Skeletal muscle tissue (tissue), 4 donors: ENCODE results near the gene TNFRSF25. TPM values are rescaled to one million over a fixed set of nuclear protein-coding genes. Genes with fewer than 3 reads are reported as not detected.

ENCODE experiments used
- H3K27ac ChIP-seq: one replicate; pipeline ENCODE4 v1.7.0; 2013; ENCODE audit warnings: mild to moderate bottlenecking, low read depth, low read length, inconsistent platforms
- H3K27me3 ChIP-seq, 3 donors: one replicate each; pipeline ENCODE4 v1.7.0; 2013; ENCODE audit warnings: low read length in 3 of 3; ENCODE audit not compliant: control insufficient read depth in 3 of 3, insufficient read depth in 3 of 3
- H3K36me3 ChIP-seq, 3 donors: one replicate each; pipeline ENCODE4 v1.7.0; 2013; ENCODE audit warnings: low read length in 3 of 3; ENCODE audit not compliant: control insufficient read depth in 3 of 3, insufficient read depth in 3 of 3
- H3K4me1 ChIP-seq, 3 donors: one replicate each; pipeline ENCODE4 v1.7.0; 2013; ENCODE audit warnings: low read length in 3 of 3, mild to moderate bottlenecking in 3 of 3; ENCODE audit not compliant: control insufficient read depth in 3 of 3, insufficient read depth in 3 of 3
- H3K4me3 ChIP-seq, 3 donors: one replicate each; pipeline ENCODE4 v1.7.0; 2013; ENCODE audit warnings: low read length in 3 of 3
- H3K9ac ChIP-seq, 3 donors: one replicate each; pipeline ENCODE4 v1.7.0; 2013; ENCODE audit warnings: low read length in 3 of 3, mild to moderate bottlenecking in 3 of 3, moderate library complexity in 2 of 3, low read depth in 1 of 3
- H3K9me3 ChIP-seq, 3 donors: one replicate each; pipeline ENCODE4 v1.7.0; 2013; ENCODE audit warnings: low read length in 3 of 3; ENCODE audit not compliant: control insufficient read depth in 3 of 3
- total RNA-seq: library from RNA; depleted of rRNA; stranded (reverse); fragments of >200 nt; gene quantifications from one replicate; pipeline ENCODE4 v1.2.3, GENCODE V29; 2014
- donor health status: Osteomylitis.

Gene TNFRSF25, protein sequence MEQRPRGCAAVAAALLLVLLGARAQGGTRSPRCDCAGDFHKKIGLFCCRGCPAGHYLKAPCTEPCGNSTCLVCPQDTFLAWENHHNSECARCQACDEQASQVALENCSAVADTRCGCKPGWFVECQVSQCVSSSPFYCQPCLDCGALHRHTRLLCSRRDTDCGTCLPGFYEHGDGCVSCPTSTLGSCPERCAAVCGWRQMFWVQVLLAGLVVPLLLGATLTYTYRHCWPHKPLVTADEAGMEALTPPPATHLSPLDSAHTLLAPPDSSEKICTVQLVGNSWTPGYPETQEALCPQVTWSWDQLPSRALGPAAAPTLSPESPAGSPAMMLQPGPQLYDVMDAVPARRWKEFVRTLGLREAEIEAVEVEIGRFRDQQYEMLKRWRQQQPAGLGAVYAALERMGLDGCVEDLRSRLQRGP
- 3.7 TPM for total RNA-seq

DNA sequence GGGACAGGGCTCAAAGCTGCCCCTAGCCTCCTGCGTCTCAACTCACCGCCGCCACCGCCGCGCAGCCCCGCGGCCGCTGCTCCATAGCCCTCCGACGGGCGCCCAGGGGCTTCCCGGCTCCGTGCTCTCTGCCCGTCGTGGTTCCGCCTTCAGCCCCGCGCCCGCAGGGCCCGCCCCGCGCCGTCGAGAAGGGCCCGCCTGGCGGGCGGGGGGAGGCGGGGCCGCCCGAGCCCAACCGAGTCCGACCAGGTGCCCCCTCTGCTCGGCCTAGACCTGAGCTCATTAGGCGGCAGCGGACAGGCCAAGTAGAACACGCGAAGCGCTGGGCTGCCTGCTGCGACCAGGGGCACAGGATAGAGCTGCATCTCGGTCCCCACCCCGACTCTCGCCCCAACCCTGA is at the start of gene TNFRSF25:
Gene TNFRSF25 (minus strand): TSS at position 151 of the 400 bp plus-strand sequence. CDS start 66 bp downstream, at position 85.
- Histone ChIP-seq H3K9ac (no peak within 1 kb of the TSS), H3K4me1 (no peaks in the 10 kb centered on the region), H3K27ac (no peak within 1 kb of the TSS), H3K4me3 (no peak within 1 kb of the TSS), H3K9me3 (no peaks in the 10 kb centered on the region), H3K27me3 (peaks cover 15 to 26% (median 20%) of the 10 kb centered on the region in 3 donors), H3K36me3 (no peaks in the 10 kb centered on the region)

DNA sequence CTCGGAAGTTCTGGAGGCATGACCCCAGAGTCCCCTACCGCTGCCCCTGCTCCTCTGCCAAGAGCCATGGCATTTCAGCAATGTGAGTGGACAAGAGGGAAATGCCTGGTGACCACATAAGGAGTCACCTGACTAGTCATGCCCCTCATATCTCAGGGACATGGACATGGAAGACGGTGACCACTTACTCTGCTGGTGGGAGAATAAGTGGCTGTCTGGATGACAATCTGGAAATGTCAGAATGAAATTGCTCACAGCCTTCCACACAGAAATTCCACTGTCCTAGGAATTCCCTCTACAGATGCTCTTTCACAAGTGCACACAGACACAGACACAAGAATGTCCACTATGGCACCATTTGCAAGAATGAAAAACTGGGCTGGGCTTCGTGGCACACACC is 49.8 kb upstream of the TNFRSF25 start:
- H3K9ac ChIP-seq = no peak overlapping the region
- H3K27me3 ChIP-seq = no peaks in the 10 kb centered on the region
- no peaks in the 10 kb centered on the region for H3K36me3 ChIP-seq
- H3K27ac ChIP-seq = no peak overlapping the region
- no peaks in the 10 kb centered on the region for H3K9me3 ChIP-seq
- H3K4me3 ChIP-seq = no peak overlapping the region
- peaks cover 15 to 22% (median 19%) of the 10 kb centered on the region in 3 donors for H3K4me1 ChIP-seq

DNA sequence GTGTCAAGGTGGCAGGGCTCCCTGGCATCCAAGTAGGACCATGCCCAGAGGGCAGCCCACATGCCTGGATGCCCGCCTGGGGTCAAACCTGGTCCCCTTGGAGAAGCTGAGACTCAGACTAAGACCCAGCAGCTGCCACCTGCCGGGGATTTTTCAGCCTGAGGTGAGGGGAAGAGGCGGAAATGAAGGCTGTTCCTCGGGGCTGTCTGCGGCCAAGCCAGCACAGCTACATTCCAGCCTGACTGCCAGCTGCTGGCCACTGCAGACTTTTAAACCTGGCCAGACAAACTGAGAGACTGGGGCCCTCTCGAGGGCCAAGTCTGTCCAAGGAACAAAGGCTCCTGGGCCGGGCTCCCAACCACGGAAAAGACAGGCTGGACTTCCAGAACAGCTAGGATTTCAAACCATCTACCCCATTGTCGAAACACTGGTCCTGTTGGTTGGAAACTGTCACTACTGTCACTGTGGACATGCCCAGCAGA is 47.4 kb upstream of the TNFRSF25 start:
- Histone ChIP-seq H3K9ac (peak overlapping the region in 1 of 3 donors; percentile 16), H3K4me3 (no peak overlapping the region), H3K27ac (no peak overlapping the region), H3K36me3 (no peaks in the 10 kb centered on the region), H3K4me1 (peaks cover 6 to 18% (median 7%) of the 10 kb centered on the region in 3 donors), H3K9me3 (no peaks in the 10 kb centered on the region), H3K27me3 (peaks cover 0 to 5% (median 4%) of the 10 kb centered on the region in 3 donors)

DNA sequence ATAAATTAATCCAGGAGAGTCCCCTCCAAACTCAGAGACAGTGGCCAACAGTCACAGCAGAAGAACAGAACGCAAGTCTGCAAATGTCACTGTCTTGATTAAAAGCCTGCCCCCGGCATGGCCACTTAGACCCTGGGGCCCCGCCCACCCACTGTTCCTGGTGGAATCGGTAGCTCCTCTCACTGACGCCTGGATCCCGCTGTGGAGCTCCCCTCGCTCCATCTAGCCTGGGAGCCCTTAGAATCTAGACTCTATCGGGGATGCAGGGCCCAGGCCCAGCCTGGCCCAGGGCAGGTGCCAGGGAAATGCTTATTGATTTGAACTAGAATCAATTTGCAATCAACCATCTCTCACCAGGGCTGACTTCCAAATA is 46.9 kb upstream of the TNFRSF25 start:
- H3K4me3 ChIP-seq = no peak overlapping the region
- H3K27me3 ChIP-seq = peaks cover 0 to 5% (median 4%) of the 10 kb centered on the region in 3 donors
- H3K36me3 ChIP-seq = no peaks in the 10 kb centered on the region
- H3K27ac ChIP-seq = no peak overlapping the region
- H3K9ac ChIP-seq = peak overlapping the region in 1 of 3 donors; percentile 16
- peaks cover 9 to 20% (median 11%) of the 10 kb centered on the region in 3 donors for H3K4me1 ChIP-seq
- no peaks in the 10 kb centered on the region for H3K9me3 ChIP-seq

DNA sequence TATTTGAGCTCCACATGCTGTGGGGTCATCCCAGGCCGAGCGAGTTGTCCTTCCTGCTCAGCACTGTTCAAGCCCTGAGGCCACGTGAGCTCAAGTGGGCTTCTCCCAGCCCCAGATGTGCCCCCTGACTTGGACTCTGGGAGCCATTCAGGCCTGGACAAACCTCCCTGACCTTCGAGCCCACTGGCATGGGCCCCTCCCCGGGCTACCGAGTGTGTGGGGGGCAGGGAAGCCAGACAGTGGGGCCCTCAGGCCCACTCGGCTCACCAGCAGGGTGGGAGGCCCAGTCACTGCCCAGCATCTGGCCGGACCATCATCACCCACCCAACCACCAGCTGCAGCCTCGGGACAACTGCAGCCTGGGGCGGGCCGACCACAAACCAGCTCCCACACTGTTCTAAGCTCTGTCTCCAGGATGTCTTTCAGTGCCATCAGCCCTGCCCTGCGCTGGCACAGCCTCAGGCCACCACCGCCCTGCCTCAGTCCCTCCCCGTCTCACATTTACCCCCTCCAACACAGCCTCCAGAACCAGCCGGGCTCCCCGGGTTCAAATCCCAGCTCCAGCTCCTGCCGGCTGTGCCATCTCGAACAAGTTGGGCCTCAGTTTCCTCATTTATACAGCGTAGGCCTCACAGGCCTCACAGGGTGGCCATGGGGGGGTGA is 46.4 kb upstream of the TNFRSF25 start:
- Histone ChIP-seq H3K27ac (no peak overlapping the region), H3K4me1 (peaks cover 14 to 20% (median 14%) of the 10 kb centered on the region in 3 donors)

DNA sequence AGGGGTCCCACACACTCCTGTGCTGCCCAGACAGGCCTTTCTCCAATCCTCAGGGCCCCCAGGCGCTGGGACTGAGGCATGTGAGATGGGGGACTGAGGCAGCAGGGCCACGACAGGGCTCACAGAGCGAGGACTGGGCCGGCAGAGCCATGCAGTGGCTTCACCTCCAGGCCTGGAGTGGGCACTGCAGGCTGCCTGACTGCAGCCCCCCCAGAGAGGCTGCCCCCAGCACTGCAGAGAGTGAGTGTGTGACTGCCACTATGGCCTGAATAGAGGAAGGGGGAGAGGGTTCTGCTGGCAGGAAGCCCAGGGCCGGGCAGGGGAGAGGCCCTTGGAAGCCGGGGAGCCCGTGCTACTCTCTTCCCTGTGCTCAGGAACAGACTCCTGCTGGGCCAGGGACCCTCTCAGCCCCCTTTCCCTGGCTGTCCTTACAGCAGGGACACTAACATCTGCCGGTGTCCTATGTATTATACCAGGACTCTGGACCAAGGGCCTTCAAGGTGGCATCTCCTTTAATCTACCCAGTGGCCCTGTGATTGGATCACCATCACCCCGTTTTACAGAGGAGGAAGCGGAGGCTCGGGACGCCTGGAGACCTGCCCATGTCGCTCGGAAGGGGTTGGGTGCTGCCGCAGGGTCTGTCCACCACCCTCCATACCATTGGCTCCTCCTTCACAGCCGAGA is 45.7 kb upstream of the TNFRSF25 start:
- H3K27ac ChIP-seq = no peak overlapping the region
- no peak overlapping the region for H3K4me3 ChIP-seq
- H3K36me3 ChIP-seq = no peaks in the 10 kb centered on the region
- H3K9ac ChIP-seq = no peak overlapping the region
- H3K4me1 ChIP-seq = peaks cover 14 to 20% (median 18%) of the 10 kb centered on the region in 3 donors
- H3K9me3 ChIP-seq = no peaks in the 10 kb centered on the region
- H3K27me3 ChIP-seq = peaks cover 0 to 5% (median 4%) of the 10 kb centered on the region in 3 donors

More for the DNA sequence above, 46.4 kb upstream of the TNFRSF25 start:
- Histone ChIP-seq H3K4me3 (no peak overlapping the region), H3K27me3 (peaks cover 0 to 5% (median 4%) of the 10 kb centered on the region in 3 donors), H3K9ac (no peak overlapping the region), H3K36me3 (no peaks in the 10 kb centered on the region), H3K9me3 (no peaks in the 10 kb centered on the region)

DNA sequence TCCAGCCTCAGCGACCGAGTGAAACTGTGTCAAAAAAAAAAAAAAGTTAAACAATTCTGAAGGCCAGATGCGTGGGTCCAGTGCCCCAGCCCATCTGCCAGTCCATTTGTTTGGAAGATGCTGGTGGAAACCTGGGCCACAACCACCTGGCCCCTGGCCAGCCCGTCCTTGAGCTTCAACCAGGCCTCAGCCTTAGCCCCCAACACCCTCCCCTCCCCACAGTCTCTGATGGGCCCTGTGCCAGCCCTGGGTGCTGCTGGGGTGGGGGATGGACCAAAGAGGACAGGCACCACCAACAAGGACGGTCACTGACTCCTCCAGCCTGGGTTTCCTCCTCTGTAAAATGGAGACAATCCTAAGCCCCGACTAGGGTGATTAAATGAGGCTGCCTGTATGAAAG is 45.1 kb upstream of the TNFRSF25 start:
- Histone ChIP-seq H3K27me3 (peaks cover 0 to 5% (median 4%) of the 10 kb centered on the region in 3 donors), H3K4me3 (no peak overlapping the region), H3K9ac (no peak overlapping the region), H3K4me1 (peaks cover 14 to 20% (median 18%) of the 10 kb centered on the region in 3 donors), H3K36me3 (no peaks in the 10 kb centered on the region), H3K27ac (no peak overlapping the region), H3K9me3 (no peaks in the 10 kb centered on the region)

DNA sequence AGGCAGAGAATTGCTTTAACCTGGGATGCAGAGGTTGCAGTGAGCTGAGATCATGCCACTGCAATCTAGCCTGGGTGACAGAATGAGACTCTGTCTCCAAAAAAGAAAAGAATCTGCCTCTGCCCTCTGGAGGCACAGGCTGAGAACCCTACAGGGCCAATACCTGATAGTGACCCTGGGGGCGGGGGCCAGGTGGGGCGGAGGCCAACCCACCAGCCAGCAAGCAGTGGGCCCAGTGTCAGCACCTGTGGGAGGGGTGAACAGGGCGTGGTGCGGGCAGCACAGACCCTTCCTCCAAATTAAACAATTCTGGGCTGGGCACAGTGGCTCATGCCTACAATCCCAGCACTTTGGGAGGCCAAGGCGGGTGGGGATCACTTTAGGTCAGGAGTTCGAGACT is 44.5 kb upstream of the TNFRSF25 start:
- H3K4me1 ChIP-seq = peaks cover 14 to 20% (median 18%) of the 10 kb centered on the region in 3 donors
- no peaks in the 10 kb centered on the region for H3K36me3 ChIP-seq
- H3K4me3 ChIP-seq = no peak overlapping the region
- H3K9ac ChIP-seq = no peak overlapping the region
- H3K9me3 ChIP-seq = no peaks in the 10 kb centered on the region
- no peak overlapping the region for H3K27ac ChIP-seq
- peaks cover 0 to 5% (median 4%) of the 10 kb centered on the region in 3 donors for H3K27me3 ChIP-seq

DNA sequence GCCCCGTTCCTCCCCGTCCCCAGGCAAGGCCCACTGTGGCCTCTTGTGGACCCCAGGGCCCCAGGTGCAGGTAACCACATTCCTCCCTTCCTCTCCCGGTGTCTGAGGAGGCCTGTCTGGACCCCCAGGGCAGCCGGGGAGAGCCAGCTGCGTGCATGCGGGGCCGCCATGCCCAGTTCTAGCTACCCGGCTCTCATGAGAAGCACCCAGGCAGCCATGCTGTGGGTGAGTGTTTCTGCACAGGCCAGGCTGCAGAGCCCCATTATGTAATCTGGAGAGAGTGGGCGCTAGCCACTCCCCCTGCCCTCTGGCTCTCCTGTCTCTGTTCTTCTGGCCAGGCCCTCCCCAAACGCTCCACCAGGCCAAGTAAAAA is 43.9 kb upstream of the TNFRSF25 start:
- Histone ChIP-seq H3K36me3 (no peaks in the 10 kb centered on the region), H3K27me3 (peaks cover 0 to 5% (median 4%) of the 10 kb centered on the region in 3 donors), H3K27ac (no peak overlapping the region), H3K4me3 (no peak overlapping the region), H3K4me1 (peaks cover 14 to 20% (median 18%) of the 10 kb centered on the region in 3 donors), H3K9ac (no peak overlapping the region), H3K9me3 (no peaks in the 10 kb centered on the region)
